ENCODE results near the gene KCNMB2.

- TF ChIP-seq CTCF (conservative IDR thresholded peaks at IDR 0.05; ENCODE audit: low read depth, low read length), result no peak
- no peak for TF ChIP-seq EZH2 (IDR thresholded peaks at IDR 0.05; ENCODE audit: borderline replicate concordance, low read depth, low read length, poor library complexity, severe bottlenecking)
Observed at GRCh38 chr3:178586076-178586475, 49.8 kb downstream of the KCNMB2 start.
